ENCODE measurements around the gene PLLP. TPM values are rescaled to one million over a fixed set of nuclear protein-coding genes. Genes with fewer than 3 reads are reported as not detected.

Gene PLLP
- total RNA-seq, 2 donors from 2014 or later, result not detected

DNA sequence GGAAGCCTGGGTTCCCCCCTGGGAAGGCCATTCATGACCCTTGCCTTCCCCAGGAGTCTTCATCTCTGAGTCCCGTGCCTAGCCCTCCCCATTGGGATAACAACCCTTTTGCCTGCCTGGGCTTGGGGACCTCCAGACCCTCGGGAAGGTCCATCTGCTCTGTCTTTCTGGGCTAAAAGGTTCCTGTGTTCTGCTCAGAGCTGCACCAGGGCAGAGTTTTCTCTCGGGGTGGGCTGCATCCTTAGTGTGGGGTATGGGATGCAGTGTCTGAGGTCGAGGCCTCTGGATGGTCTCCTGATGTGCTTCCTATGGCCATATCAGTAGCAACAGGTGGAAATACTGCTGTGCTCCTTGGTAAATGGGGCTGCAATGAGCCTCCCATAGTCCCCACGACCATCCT lies 22.9 kb upstream of the PLLP start:
- no peaks in the 10 kb centered on the region for H3K9me3 Mint-ChIP-seq
- H3K4me3 Mint-ChIP-seq, result no peak overlapping the region
- H3K27ac Mint-ChIP-seq, result no peak overlapping the region
- no peaks in the 10 kb centered on the region for H3K36me3 Mint-ChIP-seq (ENCODE audit: low read depth)
- no peaks in the 10 kb centered on the region for H3K27me3 Mint-ChIP-seq
- ATAC-seq (replicated peaks), result no peak
- H3K4me1 Mint-ChIP-seq, result peaks cover 11% of the 10 kb centered on the region

DNA sequence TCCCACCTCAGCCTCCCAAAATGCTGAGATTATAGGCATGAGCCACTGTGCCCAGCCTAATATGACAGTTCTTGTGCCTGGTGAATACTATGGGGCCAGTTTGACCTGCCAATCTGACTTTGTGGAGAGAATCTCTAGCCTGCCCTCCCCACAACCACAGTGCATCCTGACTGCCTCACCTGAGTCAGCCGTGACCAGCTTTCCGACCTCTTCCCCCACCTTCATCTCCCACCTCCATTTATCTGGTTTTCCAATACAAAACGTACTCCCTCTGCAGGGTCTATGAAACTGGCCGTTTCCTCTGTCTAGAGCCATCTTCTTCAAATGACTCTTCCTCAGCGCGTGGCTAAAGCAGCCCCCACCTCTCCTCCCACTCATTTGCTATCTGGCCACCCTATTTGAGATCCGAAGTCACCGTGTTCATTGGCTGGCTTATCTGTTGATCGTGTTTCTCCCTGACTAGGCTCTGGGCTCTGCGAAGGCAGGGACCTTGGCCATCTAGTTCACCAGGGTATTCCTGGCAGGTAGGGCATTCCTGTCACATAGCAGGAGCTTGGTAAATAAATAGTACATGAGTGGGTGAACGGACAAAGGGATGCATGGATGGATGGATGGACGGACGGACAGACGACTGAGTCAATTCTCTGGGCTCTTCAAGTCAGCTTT lies 22.3 kb upstream of the PLLP start:
- no peak overlapping the region for H3K27ac Mint-ChIP-seq
- peaks cover 11% of the 10 kb centered on the region for H3K4me1 Mint-ChIP-seq
- H3K36me3 Mint-ChIP-seq (ENCODE audit: low read depth), result no peaks in the 10 kb centered on the region
- no peak overlapping the region for H3K4me3 Mint-ChIP-seq
- ATAC-seq (replicated peaks), result no peak
- H3K9me3 Mint-ChIP-seq, result no peaks in the 10 kb centered on the region
- no peaks in the 10 kb centered on the region for H3K27me3 Mint-ChIP-seq

DNA sequence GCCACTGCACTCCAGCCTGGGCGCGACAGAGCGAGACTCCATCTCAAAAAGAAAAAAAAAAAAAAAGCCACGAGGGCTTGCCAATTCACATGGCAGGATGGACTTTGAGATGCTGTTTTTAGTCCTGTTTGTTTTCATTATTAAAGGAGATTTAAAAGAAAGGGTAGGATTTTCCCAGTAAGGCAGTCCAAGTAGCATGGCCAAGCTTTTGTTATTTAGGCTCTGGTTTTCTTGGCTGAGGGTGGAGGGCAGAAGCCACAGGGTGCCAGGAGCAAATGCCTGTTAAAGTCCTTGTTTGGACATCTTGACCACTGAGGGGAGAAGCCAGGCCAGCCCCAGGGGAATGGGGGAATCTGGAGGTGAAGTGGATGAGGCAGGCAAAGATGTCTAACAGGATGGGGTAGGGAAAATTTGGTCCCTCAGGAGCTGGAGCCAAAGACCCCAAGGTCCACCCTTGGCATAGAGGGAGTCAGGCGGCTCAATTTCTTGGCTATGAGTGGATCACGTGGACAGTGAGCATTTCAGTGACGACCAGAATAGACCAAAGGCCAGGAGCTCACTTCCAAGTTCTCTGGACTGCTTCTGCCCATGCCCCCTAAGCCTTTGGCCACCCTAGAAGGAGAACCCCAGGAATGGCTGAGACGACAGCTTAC lies 20.8 kb upstream of the PLLP start:
- Mint-ChIP-seq H3K4me1 (peaks cover 11% of the 10 kb centered on the region), H3K36me3 (ENCODE audit: low read depth) (no peaks in the 10 kb centered on the region), H3K27ac (no peak overlapping the region), H3K9me3 (no peaks in the 10 kb centered on the region), H3K27me3 (no peaks in the 10 kb centered on the region), H3K4me3 (no peak overlapping the region)
- no peak for ATAC-seq (replicated peaks)

DNA sequence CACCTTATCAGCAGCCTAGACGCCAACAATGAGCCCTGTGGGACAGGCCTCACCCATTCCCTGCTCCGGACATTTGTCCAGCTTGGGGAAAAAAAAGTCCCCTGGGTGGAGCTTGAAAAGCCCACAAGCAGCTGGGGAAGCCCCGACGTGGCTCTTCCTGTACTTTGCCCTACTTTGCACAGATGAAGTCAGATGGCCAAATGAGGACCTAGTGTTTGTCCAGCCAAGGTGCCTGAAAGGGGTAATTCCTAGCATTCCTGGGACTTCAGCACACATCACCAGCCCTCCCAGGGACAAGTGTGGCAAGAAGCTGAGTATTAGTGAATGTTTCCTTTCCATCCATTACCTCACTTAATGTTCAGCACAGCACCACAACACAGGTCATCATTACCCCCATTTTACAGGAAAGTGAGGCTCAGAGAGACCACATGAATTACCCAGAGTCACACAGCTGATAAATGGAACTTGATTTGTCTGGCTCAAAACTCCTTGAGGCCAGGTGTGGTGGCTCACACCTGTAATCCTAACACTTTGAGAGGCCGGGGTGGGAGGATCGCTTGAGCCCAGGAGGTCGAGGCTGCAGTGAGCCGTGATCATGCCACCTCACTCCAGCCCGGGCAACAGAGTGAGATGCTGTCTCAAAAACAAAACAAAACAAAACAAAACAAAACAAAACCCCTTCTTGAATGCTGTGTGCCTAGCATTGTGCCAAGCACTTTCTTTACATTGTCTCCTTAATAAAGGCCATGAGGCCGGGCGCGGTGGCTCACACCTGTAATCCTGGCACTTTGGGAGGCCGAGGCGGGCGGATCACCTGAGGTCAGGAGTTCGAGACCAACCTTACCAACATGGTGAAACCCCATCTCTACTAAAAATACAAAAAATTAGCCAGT lies 19.9 kb upstream of the PLLP start:
- Mint-ChIP-seq H3K27ac (peak overlapping the region; percentile 85), H3K9me3 (no peaks in the 10 kb centered on the region), H3K36me3 (ENCODE audit: low read depth) (no peaks in the 10 kb centered on the region), H3K4me3 (peak overlapping the region; percentile 61), H3K4me1 (peaks cover 11% of the 10 kb centered on the region), H3K27me3 (no peaks in the 10 kb centered on the region)
- no peak for ATAC-seq (replicated peaks)

GRCh38 chr16:57303910-57304168 lies 19.4 kb upstream of the PLLP start:
- peak overlapping the region; percentile 61 for H3K4me3 Mint-ChIP-seq

DNA sequence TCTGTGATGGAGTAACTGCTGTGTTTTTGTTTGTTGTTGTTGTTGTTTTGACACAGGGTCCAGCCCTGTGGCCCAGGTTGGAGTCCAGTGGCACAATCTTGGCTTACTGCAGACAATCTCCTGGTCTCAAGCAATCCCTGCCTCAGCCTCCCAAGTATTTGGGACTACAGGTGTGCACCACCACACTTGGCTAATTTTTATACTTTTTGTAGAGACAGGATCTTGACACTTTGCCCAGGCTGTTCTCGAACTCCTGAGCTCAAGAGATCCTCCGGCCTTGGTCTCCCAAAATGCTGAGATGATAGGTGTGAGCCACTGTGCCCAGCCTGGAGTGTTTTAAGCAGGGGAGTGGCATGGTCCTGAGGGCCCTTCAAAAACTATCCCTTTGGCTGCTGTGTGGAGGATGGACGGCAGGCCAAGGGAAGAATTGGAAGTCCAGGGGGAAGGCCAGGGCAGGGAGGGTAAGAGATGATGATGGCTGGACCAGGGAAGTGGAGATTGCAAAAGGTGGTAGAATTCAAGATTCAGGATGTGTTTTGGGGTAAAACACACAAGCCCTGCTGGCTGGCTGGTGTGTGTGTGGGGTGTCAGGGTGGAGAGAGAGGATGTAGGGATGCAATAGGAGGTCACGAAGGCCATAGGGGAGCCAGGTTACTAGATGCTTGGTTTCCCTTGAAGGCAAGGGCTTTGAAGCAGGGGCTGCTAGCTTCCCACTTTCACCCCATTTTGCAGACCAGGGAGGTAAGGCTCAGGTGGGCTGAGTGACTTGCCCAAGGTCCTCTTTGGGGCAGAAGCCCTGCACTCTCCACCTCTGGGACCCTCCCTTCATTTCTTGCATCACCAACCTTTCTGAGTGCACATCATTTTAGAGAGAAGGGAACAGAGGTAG lies 18.8 kb upstream of the PLLP start:
- H3K27ac Mint-ChIP-seq, result peak overlapping the region; percentile 85

More at GRCh38 chr16:57303910-57304168, 19.4 kb upstream of the PLLP start:
- Mint-ChIP-seq H3K9me3 (no peaks in the 10 kb centered on the region), H3K4me1 (peaks cover 11% of the 10 kb centered on the region), H3K27ac (peak overlapping the region; percentile 85), H3K27me3 (no peaks in the 10 kb centered on the region), H3K36me3 (ENCODE audit: low read depth) (no peaks in the 10 kb centered on the region)
- no peak for ATAC-seq (replicated peaks)

DNA sequence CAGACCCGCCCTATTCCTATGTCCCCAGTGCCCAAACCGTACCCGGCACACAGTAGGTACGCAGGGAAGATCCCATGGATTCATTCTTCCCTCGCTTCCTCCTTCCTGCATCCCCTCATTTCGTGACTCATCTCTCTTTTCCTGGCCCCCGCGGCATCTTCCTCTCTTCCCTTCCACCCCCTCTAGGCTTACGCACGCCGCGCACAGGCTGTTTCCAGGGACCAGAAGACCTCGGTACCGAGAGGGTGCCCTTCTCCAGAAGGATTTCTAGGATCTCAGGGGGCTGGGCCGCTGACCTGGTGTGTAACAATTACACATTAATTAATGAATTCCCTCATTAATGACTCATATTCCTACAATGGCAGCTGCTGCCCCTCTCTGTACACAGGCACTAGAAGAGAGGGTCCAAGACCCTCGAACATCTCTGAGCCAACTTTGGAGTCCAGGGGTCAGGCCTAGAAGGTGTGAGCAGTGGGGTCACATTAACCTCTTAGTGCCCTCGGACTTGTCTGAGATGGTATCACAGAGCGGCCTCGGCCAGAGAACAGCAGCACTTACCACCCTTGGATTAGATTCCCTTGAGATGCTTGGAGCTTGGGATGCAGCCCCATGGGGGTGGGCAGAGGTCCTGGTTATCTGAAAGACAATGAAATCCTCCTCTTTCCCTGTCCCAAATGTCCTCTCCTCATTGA lies 16.8 kb upstream of the PLLP start:
- Mint-ChIP-seq H3K9me3 (no peaks in the 10 kb centered on the region), H3K36me3 (ENCODE audit: low read depth) (no peaks in the 10 kb centered on the region), H3K27me3 (no peaks in the 10 kb centered on the region), H3K4me3 (no peak overlapping the region), H3K4me1 (peaks cover 15% of the 10 kb centered on the region), H3K27ac (no peak overlapping the region)
- ATAC-seq (replicated peaks), result no peak

More for the DNA sequence above, 18.8 kb upstream of the PLLP start:
- Mint-ChIP-seq H3K4me1 (peaks cover 11% of the 10 kb centered on the region), H3K36me3 (ENCODE audit: low read depth) (no peaks in the 10 kb centered on the region), H3K4me3 (peak overlapping the region; percentile 0), H3K27me3 (no peaks in the 10 kb centered on the region), H3K9me3 (no peaks in the 10 kb centered on the region)
- no peak for ATAC-seq (replicated peaks)

DNA sequence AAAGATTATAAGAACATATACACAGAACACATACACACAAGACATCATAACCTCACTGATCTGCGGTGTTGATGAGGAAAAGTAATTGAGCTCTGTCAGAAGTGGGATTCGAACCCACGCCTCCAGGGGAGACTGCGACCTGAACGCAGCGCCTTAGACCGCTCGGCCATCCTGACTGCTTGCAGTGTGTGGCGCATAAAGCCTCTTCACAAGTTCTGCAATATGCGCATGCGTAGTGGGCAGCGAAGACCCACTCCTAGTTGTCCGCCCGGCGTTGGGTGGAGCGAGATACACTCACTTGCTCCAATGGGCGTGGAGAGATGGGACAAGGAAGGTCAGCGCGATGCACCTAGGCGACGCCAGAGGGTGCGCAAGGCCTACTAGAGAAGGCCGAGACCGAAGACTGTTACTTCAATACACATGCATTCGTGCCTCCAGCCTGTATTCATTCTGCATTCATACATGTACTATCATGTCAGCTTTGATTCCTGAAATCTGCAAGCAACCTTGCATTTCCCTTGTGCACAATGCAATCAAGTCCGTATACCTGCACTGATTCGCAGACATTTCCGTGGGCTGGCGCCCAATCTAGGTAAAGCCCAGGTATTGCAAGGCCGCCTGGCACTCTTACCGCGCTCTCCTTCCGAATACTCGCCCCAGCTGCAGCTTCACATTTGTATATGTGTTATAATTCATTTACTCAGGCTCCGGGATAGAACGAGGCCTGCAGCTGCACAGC lies 16.1 kb upstream of the PLLP start:
- peaks cover 15% of the 10 kb centered on the region for H3K4me1 Mint-ChIP-seq
- no peaks in the 10 kb centered on the region for H3K36me3 Mint-ChIP-seq (ENCODE audit: low read depth)
- H3K4me3 Mint-ChIP-seq, result no peak overlapping the region
- no peaks in the 10 kb centered on the region for H3K9me3 Mint-ChIP-seq
- no peak overlapping the region for H3K27ac Mint-ChIP-seq
- ATAC-seq (replicated peaks), result peak; percentile 87
- no peaks in the 10 kb centered on the region for H3K27me3 Mint-ChIP-seq

GRCh38 chr16:57299719-57300386 lies 15.4 kb upstream of the PLLP start:
- Mint-ChIP-seq H3K27me3 (no peaks in the 10 kb centered on the region), H3K9me3 (no peaks in the 10 kb centered on the region), H3K36me3 (ENCODE audit: low read depth) (no peaks in the 10 kb centered on the region), H3K4me3 (no peak overlapping the region), H3K27ac (no peak overlapping the region), H3K4me1 (peaks cover 15% of the 10 kb centered on the region)
- ATAC-seq (replicated peaks), result peak; percentile 66

- no peak overlapping the region for H3K4me3 Mint-ChIP-seq
Measured at GRCh38 chr16:57299009-57299718, 14.7 kb upstream of the PLLP start.

GRCh38 chr16:57297856-57298255 lies 13.4 kb upstream of the PLLP start:
- no peak for ATAC-seq (replicated peaks)
- Mint-ChIP-seq H3K27ac (no peak overlapping the region), H3K27me3 (no peaks in the 10 kb centered on the region), H3K4me3 (no peak overlapping the region), H3K9me3 (no peaks in the 10 kb centered on the region), H3K36me3 (ENCODE audit: low read depth) (no peaks in the 10 kb centered on the region), H3K4me1 (peaks cover 4% of the 10 kb centered on the region)

More at GRCh38 chr16:57299009-57299718, 14.7 kb upstream of the PLLP start:
- Mint-ChIP-seq H3K36me3 (ENCODE audit: low read depth) (no peaks in the 10 kb centered on the region), H3K9me3 (no peaks in the 10 kb centered on the region), H3K4me1 (peaks cover 11% of the 10 kb centered on the region), H3K27ac (no peak overlapping the region), H3K27me3 (no peaks in the 10 kb centered on the region)
- ATAC-seq (replicated peaks), result peak; percentile 18

Data from activated T-helper 17 cell treated with anti-CD3 and anti-CD28 coated beads, Interleukin-2, amount 50 U/mL, for 72 hours (primary cell).